Esophagus (tissue), 2 donors: ENCODE data around the gene CPAMD8. TPM values are rescaled to one million over a fixed set of nuclear protein-coding genes. Genes with fewer than 3 reads are reported as not detected.
"Not testable (repeated sequence)": the region's sequence is repeated elsewhere in the genome, so short reads cannot be mapped to it uniquely, and the experiment has no call there.

Experiments used
- H3K27ac ChIP-seq, 2 donors: one replicate each; pipeline ENCODE4 v1.5.1; 2013; ENCODE audit warnings: low read depth in 2 of 2, mild to moderate bottlenecking in 2 of 2, inconsistent platforms in 1 of 2, low read length in 1 of 2, moderate library complexity in 1 of 2
- H3K27me3 ChIP-seq, 2 donors: one replicate each; pipeline ENCODE4 v1.6.1; 2013; ENCODE audit warnings: low read length in 2 of 2, control low read depth in 1 of 2, mild to moderate bottlenecking in 1 of 2; ENCODE audit not compliant: insufficient read depth in 2 of 2, control insufficient read depth in 1 of 2
- H3K36me3 ChIP-seq, 2 donors: one replicate each; pipeline ENCODE4 v1.6.1; 2013; ENCODE audit warnings: low read length in 1 of 2; ENCODE audit not compliant: control insufficient read depth in 2 of 2, insufficient read depth in 2 of 2
- H3K4me1 ChIP-seq, 2 donors: one replicate each; pipeline ENCODE4 v1.6.1; 2013; ENCODE audit warnings: low read length in 1 of 2; ENCODE audit not compliant: control insufficient read depth in 2 of 2, insufficient read depth in 2 of 2
- H3K4me3 ChIP-seq, 2 donors: one replicate each; pipeline ENCODE4 v1.5.1; 2013; ENCODE audit warnings: low read length in 2 of 2, mild to moderate bottlenecking in 2 of 2, low read depth in 1 of 2, moderate library complexity in 1 of 2
- H3K9me3 ChIP-seq, 2 donors: one replicate each; pipeline ENCODE4 v1.6.1; 2013; ENCODE audit warnings: mild to moderate bottlenecking in 2 of 2, low read depth in 1 of 2, low read length in 1 of 2, moderate library complexity in 1 of 2; ENCODE audit not compliant: control insufficient read depth in 2 of 2, insufficient read depth in 1 of 2
- WGBS, 2 donors: extraction: QIAGEN DNeasy Blood & Tissue Kit; methylation state at CpG; one replicate each; pipeline ENCODE4 v1.1.7; 2013; 5-methylcytosine and 5-hydroxymethylcytosine counted together
- polyA plus RNA-seq, 2 donors: library from polyadenylated mRNA; stranded (reverse); fragments of 200-250 nt; gene quantifications; one replicate each; pipeline ENCODE4 v1.2.3, GENCODE V29; 2013
- donor health status: healthy with polysubstance abuse.
- donor health status: Bipolar disorder and iron deficiency.

CPAMD8 gene
- polyA plus RNA-seq, 2 donors = 1.0 to 1.9 TPM

DNA sequence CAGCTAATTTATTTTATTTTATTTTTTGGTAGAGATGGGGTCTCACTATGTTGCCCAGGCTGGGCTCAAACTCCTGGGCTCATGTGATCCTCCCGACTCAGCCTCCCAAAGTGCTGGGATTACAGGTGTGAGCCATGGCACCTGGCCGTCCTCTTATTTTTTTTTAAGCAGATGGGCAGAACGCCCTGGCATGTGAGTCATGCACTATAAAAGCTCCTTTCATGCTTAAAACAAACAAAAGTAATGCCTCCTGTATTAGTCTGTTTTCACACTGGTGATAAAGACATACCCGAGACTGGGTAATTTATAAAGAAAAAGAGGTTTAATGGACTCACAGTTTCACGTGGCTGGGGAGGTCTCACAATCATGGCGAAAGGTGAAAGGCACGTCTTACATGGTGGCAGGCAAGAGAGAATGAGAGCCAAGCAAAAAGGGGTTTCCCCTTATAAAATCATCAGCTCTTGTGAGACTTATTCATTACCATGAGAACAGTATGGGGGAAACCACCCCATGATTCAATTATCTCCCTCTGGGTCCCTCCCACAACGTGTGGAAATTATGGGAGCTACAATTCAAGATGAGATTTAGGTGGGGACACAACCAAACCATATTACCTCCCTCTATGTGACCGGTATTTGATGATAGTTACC lies 12.3 kb downstream of the CPAMD8 start:
- H3K4me1 ChIP-seq, H3K36me3 ChIP-seq, H3K9me3 ChIP-seq, H3K27ac ChIP-seq, H3K4me3 ChIP-seq, H3K27me3 ChIP-seq: not testable (repeated sequence)
- WGBS, 2 donors = 48 to 49% methylated on average over 9 of the region's 9 CpGs

- H3K9me3 ChIP-seq = peaks cover 0 to 4% of the 10 kb centered on the region in 2 donors
- H3K4me1 ChIP-seq = no peaks in the 10 kb centered on the region
- WGBS, 2 donors = 86 to 92% methylated on average over 16 of the region's 16 CpGs
- H3K27me3 ChIP-seq = no peaks in the 10 kb centered on the region
- H3K27ac ChIP-seq = no peak overlapping the region
- no peaks in the 10 kb centered on the region for H3K36me3 ChIP-seq
- no peak overlapping the region for H3K4me3 ChIP-seq
These were observed 15.1 kb downstream of the CPAMD8 start for GRCh38 chr19:17011485-17011884.

DNA sequence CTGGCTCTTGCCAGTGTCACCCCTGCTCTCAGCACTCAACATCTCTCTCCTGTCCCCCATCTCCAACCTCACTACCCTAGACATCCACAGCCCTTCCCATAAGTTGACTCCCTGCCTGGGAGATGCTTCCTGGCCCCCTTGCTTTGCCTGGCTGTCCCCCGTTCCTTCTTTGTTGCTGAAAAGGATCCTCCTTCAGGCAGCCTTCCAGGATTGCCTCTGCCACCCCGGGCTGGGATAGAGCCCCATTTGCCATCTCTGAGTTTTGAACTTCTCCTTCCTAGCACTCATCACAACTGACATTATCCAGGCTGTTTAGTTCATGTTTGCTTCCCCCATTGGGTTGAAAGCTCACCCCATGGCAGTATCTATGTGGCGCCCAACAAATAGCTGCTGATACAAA lies 20.0 kb downstream of the CPAMD8 start:
- no peak overlapping the region for H3K4me3 ChIP-seq
- no peaks in the 10 kb centered on the region for H3K36me3 ChIP-seq
- H3K4me1 ChIP-seq = no peaks in the 10 kb centered on the region
- WGBS, 2 donors = 87% methylated on average over 3 of the region's 3 CpGs
- H3K9me3 ChIP-seq = no peaks in the 10 kb centered on the region
- H3K27ac ChIP-seq = no peak overlapping the region
- H3K27me3 ChIP-seq = no peaks in the 10 kb centered on the region

DNA sequence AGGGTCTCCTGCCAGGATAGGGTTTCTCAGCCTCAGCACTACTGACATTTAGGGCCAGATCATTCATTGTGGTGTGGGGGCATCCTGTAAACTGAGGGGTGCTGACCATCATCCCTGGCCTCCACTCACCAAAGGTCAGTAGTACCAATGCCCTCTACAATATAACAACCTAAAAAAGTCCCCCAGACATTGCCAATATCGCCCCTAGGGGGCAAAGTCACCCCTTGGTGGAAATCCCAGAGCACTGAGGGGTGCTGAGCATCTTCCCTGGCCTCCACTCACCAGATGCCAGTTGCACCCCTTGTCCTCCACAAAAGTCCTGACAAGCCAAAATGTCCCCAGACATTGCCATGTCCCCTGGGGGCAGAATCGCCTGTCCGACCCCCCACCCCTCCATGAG lies 21.6 kb downstream of the CPAMD8 start:
- 72 to 74% methylated on average over 3 of the region's 3 CpGs for WGBS, 2 donors
- no peak overlapping the region for H3K27ac ChIP-seq
- H3K4me1 ChIP-seq = no peaks in the 10 kb centered on the region
- H3K36me3 ChIP-seq = no peaks in the 10 kb centered on the region
- no peak overlapping the region for H3K4me3 ChIP-seq
- H3K9me3 ChIP-seq = no peaks in the 10 kb centered on the region
- no peaks in the 10 kb centered on the region for H3K27me3 ChIP-seq

GRCh38 chr19:17004386-17004785 lies 22.2 kb downstream of the CPAMD8 start:
- Histone ChIP-seq H3K4me3 (no peak overlapping the region), H3K4me1 (no peaks in the 10 kb centered on the region), H3K27ac (no peak overlapping the region), H3K9me3 (no peaks in the 10 kb centered on the region), H3K27me3 (no peaks in the 10 kb centered on the region), H3K36me3 (no peaks in the 10 kb centered on the region)
- WGBS, 2 donors = 87 to 88% methylated on average over 15 of the region's 15 CpGs

DNA sequence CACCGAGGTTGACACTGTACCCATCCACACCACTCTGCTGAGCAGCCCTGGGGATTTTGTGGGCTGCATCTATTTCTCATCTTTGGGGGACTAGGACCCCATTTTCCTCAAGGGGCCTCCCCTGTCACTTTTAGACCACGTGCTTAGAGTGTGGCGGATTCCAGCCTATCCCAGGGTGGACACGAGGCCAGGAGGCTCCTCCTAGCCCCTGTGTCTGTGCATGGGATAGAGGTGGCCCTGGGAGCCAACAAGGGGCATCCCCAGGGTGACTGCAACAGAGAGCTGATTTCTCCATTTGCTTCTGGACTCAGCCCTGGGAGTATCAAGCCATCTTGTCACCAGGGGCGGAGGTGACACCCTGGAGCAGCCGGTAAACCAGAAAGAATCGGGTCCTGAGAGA lies 24.2 kb downstream of the CPAMD8 start:
- Histone ChIP-seq H3K9me3 (no peaks in the 10 kb centered on the region), H3K36me3 (no peaks in the 10 kb centered on the region), H3K27me3 (no peaks in the 10 kb centered on the region), H3K4me1 (no peaks in the 10 kb centered on the region), H3K4me3 (no peak overlapping the region), H3K27ac (no peak overlapping the region)
- WGBS, 2 donors = 70 to 77% methylated on average over 7 of the region's 7 CpGs

DNA sequence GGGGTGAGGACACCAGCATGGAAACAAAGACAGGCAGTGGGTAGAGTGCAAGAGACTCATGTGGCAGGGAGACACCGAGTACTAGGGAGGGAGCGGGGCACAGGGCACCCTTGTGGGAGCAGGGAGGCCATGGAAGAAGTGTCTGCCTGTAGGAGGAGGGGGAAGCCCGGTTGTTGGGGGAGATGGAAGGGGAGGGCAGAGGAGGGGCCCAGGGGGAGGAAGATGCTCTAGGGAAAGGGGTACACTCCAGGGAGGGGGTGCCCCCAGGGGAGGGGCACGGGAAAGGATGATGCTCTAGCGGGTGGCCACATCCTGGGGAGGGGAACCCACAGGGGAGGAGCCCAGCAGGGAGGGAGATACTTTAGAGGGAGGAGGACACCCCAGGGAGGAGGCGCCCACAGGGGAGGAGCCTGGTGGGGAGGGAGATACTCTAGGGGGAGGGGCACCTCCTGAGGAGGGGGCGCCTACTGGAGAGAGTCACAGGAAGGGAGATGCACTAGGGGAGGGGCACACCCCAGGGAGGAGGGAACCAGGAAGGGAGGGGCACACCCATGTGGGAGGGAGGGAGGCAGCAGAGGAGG lies 24.9 kb downstream of the CPAMD8 start:
- 60% methylated on average over 6 to 7 of the region's 7 CpGs for WGBS, 2 donors
- no peaks in the 10 kb centered on the region for H3K4me1 ChIP-seq
- no peaks in the 10 kb centered on the region for H3K27me3 ChIP-seq
- peaks cover 0 to 2% of the 10 kb centered on the region in 2 donors for H3K9me3 ChIP-seq
- no peak overlapping the region for H3K27ac ChIP-seq
- no peaks in the 10 kb centered on the region for H3K36me3 ChIP-seq
- H3K4me3 ChIP-seq = no peak overlapping the region

GRCh38 chr19:16998635-16999194 lies 27.9 kb downstream of the CPAMD8 start:
- Histone ChIP-seq H3K27me3 (no peaks in the 10 kb centered on the region), H3K27ac (no peak overlapping the region), H3K4me3 (no peak overlapping the region), H3K4me1 (no peaks in the 10 kb centered on the region), H3K9me3 (peaks cover 0 to 3% of the 10 kb centered on the region in 2 donors), H3K36me3 (no peaks in the 10 kb centered on the region)
- WGBS, 2 donors = 97 to 99% methylated on average over 3 of the region's 3 CpGs

DNA sequence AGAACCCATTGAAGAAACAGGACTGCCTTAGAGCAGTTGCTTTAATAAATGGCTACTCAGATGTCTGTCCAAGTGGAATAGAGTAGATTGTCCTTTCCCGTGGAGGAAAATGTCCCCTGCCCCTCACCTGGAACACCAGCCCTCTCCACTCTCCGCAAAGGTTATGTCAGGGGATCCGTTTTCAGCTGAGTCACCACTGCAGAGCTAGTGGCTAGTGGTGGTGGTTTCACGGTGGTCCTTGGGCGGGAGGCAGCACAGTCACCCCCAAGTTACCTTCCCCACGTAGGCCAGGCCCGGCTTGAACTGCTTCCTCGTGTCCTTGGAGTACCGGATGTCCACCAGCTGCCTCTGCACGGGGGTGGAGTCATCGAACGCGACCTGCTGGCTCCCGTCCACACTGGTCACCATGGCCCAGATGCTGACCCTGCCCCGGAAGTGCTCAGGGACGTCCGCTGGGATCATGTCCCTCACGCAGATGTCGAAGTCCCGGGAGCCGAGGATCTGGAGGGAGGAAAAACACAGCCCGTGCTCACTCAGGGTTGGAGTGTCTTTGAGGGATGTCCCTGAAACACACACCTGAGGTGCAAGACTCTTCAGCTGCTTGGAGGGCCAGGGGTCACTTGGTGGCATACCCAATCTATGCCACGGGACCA lies 29.6 kb downstream of the CPAMD8 start:
- H3K27ac ChIP-seq, H3K27me3 ChIP-seq, H3K36me3 ChIP-seq, H3K9me3 ChIP-seq, H3K4me3 ChIP-seq, H3K4me1 ChIP-seq: not testable (repeated sequence)
- 86 to 89% methylated on average over 14 to 19 of the region's 23 CpGs for WGBS, 2 donors
